Stimulated activated CD8-positive, alpha-beta memory T cell treated with anti-CD3 and anti-CD28 coated beads, Interleukin-2, amount 100 ng/mL, for 1 hour (primary cell): ENCODE data around the gene HS1BP3.

Source experiments
- DNase-seq, 2 donors: peaks; one replicate each; pipeline ENCODE4 v3.0.0-alpha.2; 2020; ENCODE audit warnings: low read depth in 2 of 2

Gene HS1BP3

DNA sequence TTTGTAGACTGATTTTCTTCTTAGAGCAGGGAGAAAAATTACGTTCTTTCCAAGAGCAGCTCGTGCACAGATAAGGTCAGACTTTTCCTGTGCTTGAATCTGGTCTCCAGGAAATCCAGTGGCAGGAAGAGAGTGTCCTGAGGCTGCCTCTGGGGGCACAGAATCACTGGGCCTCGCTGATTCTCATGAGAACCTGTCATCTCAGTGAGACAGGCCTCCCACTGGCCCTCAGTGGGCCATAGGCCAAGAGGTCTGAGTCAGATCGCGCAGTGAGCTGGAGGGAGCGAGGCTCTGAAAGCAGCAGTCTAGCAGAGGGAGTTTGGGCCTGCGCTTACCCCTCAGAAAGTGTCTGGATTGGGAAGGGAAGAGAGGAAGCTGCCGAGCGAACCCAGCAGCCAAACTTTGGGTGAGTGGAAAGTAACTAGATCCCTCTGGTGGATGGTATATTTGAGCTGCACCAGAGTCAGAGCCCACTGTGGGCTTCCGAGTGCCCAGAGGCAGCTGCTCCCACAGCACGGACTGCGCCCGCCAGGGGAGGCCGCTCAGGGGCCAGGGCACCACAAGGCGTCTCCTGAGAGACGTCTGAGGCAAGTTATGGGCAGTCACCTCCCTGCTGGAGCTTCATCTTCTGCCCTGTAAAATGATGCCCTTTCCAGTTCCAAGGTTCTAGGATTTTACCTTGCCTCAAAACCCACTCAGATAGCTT is 24.2 kb upstream of the HS1BP3 start:
- no peak for DNase-seq

- DNase-seq: no peak
Measured at GRCh38 chr2:20674309-20674965, 23.5 kb upstream of the HS1BP3 start.

- DNase-seq: no peak
Measured at GRCh38 chr2:20673686-20674308, 22.9 kb upstream of the HS1BP3 start.

DNA sequence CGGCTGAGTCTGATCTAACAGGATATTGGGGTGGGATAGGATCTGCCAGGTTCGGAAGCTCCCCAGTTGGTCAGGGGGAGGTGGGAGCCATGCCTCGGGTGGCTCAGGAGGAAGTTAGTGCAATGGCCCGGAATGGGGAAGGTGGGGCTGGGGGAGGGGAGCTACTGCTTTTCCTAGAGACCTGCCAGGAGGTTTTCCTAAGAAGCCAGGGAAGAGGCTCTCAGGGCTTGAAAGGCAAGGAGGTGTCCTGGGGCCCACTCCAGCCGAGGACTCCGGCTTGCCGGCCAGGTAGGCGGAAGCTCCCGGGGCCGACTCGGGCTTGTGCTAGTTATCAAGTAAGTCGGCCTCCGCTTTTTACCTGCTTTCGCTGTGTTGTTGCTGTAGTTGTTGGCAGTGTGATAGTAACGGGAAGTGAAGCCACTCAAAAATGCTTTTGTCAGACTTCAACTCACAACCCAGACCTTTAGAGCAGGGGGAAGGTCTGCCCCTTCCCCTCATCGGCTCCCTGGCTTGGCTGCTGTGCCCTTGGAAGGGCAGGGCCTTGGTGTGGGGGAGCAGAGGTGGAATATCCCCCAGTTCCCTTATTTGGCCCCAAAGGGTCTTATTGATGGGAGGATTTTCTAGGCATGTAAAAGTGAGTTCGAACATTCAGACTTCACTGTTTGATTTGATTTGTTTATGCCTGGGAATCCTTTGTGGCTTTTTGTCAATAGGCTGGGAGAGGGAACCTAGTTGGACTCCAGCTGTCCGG is 21.5 kb upstream of the HS1BP3 start:
- DNase-seq: no peak

DNA sequence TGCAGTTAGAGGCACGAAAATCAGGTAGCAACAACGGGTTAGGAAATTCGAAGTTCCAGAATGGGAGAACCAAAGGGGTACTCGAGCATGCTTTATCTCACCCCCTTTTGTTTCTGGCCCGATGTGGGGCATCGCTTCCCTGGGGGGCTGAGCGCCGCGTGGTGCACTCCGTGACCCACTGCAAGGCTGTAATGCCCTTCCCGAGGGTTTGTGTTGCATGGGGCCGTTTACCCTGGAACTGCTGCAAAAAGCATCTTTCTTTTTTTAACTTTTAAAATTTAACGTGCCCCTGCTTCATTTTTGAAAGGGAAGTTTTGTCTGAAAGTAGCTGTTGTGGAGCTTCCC is 20.8 kb upstream of the HS1BP3 start:
- no peak for DNase-seq

- no peak for DNase-seq
Measured at GRCh38 chr2:20671036-20671735, 20.3 kb upstream of the HS1BP3 start.

- no peak for DNase-seq
Measured at GRCh38 chr2:20670315-20671035, 19.6 kb upstream of the HS1BP3 start.

- DNase-seq: no peak
Measured at GRCh38 chr2:20669562-20670314, 18.8 kb upstream of the HS1BP3 start.

- DNase-seq: no peak
Measured at GRCh38 chr2:20668871-20669475, 18.1 kb upstream of the HS1BP3 start.

- DNase-seq: no peak
Measured at GRCh38 chr2:20668451-20668850, 17.6 kb upstream of the HS1BP3 start.

DNA sequence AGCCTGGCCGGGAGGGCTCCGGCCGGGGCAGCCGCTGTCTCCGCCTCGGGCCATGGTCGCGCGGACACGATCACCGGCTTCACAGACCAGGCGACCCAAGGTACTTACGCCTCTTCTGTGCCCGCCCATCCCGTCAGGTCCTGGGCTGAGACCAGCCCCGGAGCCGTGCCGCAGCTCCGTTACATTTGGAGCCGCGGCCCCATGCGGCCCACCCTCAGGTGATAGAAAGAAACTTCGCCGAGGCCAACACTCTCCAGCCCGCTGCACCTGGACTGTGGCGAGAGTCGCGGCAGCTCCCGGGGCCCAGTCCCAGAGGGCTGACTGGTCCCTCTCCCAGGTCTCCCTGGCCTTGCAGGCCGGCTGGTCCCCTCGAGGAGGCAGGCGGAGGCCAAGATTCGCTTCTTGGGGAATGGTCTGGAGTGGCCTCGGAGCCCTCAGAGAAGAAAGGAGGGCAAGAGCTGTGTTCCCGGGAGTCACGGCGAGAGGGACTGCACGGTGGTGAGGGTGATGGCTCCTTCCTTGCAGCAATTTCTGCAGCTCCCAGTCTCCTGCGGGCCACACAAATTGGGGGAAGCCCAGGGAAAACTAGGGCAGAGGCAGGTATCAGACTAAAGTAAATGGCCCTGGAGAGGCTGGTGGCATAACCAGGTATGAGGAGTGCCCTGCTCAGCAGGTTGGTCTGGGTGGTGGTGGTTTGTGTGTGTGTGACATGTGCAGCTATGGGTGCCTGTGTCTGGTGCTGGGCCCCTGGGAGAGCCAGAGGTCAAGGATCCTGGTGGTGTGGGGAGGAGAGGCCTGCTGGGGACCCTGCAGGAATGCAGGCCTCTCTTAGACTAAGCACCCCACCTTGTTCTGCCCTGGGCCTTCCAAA is 16.9 kb upstream of the HS1BP3 start:
- no peak for DNase-seq

DNA sequence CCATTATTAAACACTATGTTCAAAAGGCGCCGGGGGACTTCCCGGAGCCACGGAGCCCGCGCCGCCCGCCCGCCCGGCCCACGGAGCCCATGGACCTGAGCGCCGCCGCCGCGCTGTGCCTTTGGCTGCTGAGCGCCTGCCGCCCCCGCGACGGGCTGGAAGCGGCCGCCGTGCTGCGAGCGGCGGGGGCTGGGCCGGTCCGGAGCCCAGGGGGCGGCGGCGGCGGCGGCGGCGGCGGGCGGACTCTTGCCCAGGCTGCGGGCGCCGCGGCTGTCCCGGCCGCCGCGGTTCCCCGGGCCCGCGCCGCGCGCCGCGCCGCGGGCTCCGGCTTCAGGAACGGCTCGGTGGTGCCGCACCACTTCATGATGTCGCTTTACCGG is 16.2 kb upstream of the HS1BP3 start:
- DNase-seq: no peak

DNA sequence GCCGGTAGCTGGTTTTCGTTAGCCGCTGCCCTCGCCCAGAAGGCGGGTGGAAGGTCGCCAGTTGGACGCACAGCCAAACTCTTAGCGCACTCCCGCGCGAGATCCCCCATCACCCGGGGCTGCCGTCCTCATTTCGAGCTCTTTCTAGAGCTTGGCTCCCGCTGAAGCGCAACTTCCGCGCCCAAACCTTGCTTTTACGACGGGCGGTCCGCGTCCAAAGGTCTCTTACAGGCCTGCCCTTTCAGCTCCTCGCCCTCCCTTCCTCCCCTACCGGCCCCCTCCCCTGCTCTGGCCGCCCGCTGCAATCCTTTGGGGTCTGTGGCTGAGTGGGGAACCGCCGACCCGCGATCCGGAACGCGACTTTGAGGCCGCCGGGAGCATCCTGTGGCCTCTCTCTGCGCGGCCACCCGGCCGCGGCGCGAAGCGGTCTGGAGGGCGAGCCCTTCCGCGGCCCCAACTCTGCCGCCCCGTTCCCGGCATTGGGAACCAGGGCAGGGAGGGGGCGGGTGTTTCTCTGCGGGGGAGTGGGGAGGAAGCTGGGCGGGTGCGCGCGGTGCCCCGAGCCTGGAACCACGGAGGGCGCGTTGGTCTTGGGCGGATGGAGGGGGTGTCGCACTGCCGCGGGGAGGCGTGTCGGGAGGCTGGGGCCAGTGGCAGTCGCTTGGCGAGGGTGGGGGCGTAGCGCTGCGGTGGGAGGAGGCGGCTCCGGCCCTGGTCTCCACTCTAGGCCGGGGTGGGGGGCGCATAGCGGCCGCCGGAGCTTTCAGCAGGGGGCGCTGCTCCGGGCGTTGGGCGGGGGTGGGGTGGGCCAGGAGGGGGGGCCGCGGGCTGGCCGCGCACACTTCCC is 15.6 kb upstream of the HS1BP3 start, which contains the start of gene GDF7:
TSS of gene GDF7 (plus strand) at position 841 of the 847 bp plus-strand sequence. CDS start 96 bp downstream, outside the sequence.
- no peak for DNase-seq

DNA sequence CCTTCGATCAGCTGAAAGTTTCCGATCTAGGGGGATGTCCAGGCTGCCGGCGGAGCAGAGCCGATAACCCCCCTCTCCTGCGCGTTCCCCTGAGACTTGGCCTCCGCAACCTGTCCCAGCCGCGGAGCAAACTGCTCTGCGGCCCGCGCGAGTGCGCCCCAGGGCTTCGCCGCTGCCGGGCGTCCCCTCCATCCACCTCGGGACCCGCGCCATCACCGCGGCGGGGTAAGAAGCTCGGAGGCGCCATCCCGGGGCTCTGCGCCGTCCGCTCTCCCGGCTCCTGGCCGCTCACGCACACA is 15.1 kb upstream of the HS1BP3 start:
- DNase-seq: no peak

- DNase-seq: no peak
Measured at GRCh38 chr2:20665243-20666004, 14.5 kb upstream of the HS1BP3 start.

GRCh38 chr2:20664431-20665242 is 13.7 kb upstream of the HS1BP3 start:
- DNase-seq: no peak

- DNase-seq: no peak
Measured at GRCh38 chr2:20664071-20664390, 13.1 kb upstream of the HS1BP3 start.
